Measurements from ENCODE around the gene CAPN1.
"Not testable (repeated sequence)": the region's sequence is repeated elsewhere in the genome, so short reads cannot be mapped to it uniquely, and the experiment has no call there.

The CAPN1 gene

GRCh38 chr11:65172600-65172999, 9.1 kb upstream of the CAPN1 start:
- Histone ChIP-seq H3K9ac (ENCODE audit: low read depth, low read length) (no peak overlapping the region), H3K9me3 (ENCODE audit: control insufficient read depth, insufficient read depth, low read length) (no peaks in the 10 kb centered on the region), H3K4me1 (ENCODE audit: insufficient read depth, low read length) (peaks cover 14% of the 10 kb centered on the region), H3K36me3 (ENCODE audit: insufficient read depth, low read length) (no peaks in the 10 kb centered on the region)

- H3K4me1 ChIP-seq (ENCODE audit: insufficient read depth, low read length); H3K36me3 ChIP-seq (ENCODE audit: insufficient read depth, low read length); H3K9me3 ChIP-seq (ENCODE audit: control insufficient read depth, insufficient read depth, low read length); H3K9ac ChIP-seq (ENCODE audit: low read depth, low read length): not testable (repeated sequence)
Observed at GRCh38 chr11:65174571-65175010, 7.1 kb upstream of the CAPN1 start.

- Histone ChIP-seq H3K36me3 (ENCODE audit: insufficient read depth, low read length) (no peaks in the 10 kb centered on the region), H3K9me3 (ENCODE audit: control insufficient read depth, insufficient read depth, low read length) (no peaks in the 10 kb centered on the region), H3K9ac (ENCODE audit: low read depth, low read length) (peak overlapping the region; percentile 61), H3K4me1 (ENCODE audit: insufficient read depth, low read length) (peaks cover 14% of the 10 kb centered on the region)
Observed at GRCh38 chr11:65180877-65181568, 705 bp upstream of the CAPN1 start.

GRCh38 chr11:65182258-65183170, 786 bp downstream of the CAPN1 start:
- Histone ChIP-seq H3K36me3 (ENCODE audit: insufficient read depth, low read length) (peaks cover 9% of the 10 kb centered on the region; the same call in 1 of the 2 replicates), H3K9me3 (ENCODE audit: control insufficient read depth, insufficient read depth, low read length) (no peaks in the 10 kb centered on the region), H3K4me1 (ENCODE audit: insufficient read depth, low read length) (peaks cover 14% of the 10 kb centered on the region), H3K9ac (ENCODE audit: low read depth, low read length) (peak overlapping the region; percentile 77)

GRCh38 chr11:65183201-65183891, 1.6 kb downstream of the CAPN1 start:
- Histone ChIP-seq H3K9me3 (ENCODE audit: control insufficient read depth, insufficient read depth, low read length) (no peaks in the 10 kb centered on the region), H3K9ac (ENCODE audit: low read depth, low read length) (peak overlapping the region; percentile 77), H3K4me1 (ENCODE audit: insufficient read depth, low read length) (peaks cover 14% of the 10 kb centered on the region), H3K36me3 (ENCODE audit: insufficient read depth, low read length) (peaks cover 9% of the 10 kb centered on the region; the same call in 1 of the 2 replicates)

- no peaks in the 10 kb centered on the region for H3K9me3 ChIP-seq (ENCODE audit: control insufficient read depth, insufficient read depth, low read length)
- H3K9ac ChIP-seq (ENCODE audit: low read depth, low read length) = peak overlapping the region; percentile 77; the same call in 1 of the 2 replicates
- peaks cover 9% of the 10 kb centered on the region; the same call in 1 of the 2 replicates for H3K36me3 ChIP-seq (ENCODE audit: insufficient read depth, low read length)
- H3K4me1 ChIP-seq (ENCODE audit: insufficient read depth, low read length) = peaks cover 14% of the 10 kb centered on the region
Observed at GRCh38 chr11:65184146-65184545, 2.4 kb downstream of the CAPN1 start.

GRCh38 chr11:65185171-65185570, 3.4 kb downstream of the CAPN1 start:
- Histone ChIP-seq H3K9ac (ENCODE audit: low read depth, low read length) (no peak overlapping the region), H3K9me3 (ENCODE audit: control insufficient read depth, insufficient read depth, low read length) (no peaks in the 10 kb centered on the region), H3K4me1 (ENCODE audit: insufficient read depth, low read length) (peaks cover 14% of the 10 kb centered on the region), H3K36me3 (ENCODE audit: insufficient read depth, low read length) (peaks cover 15% of the 10 kb centered on the region)

- H3K36me3 ChIP-seq (ENCODE audit: insufficient read depth, low read length) = peaks cover 15% of the 10 kb centered on the region
- no peak overlapping the region for H3K9ac ChIP-seq (ENCODE audit: low read depth, low read length)
- peaks cover 14% of the 10 kb centered on the region for H3K4me1 ChIP-seq (ENCODE audit: insufficient read depth, low read length)
- no peaks in the 10 kb centered on the region for H3K9me3 ChIP-seq (ENCODE audit: control insufficient read depth, insufficient read depth, low read length)
Observed at GRCh38 chr11:65185869-65186341, 4.2 kb downstream of the CAPN1 start.

GRCh38 chr11:65186701-65187100, 5.0 kb downstream of the CAPN1 start:
- H3K4me1 ChIP-seq (ENCODE audit: insufficient read depth, low read length) = peaks cover 14% of the 10 kb centered on the region
- H3K9ac ChIP-seq (ENCODE audit: low read depth, low read length) = no peak overlapping the region
- H3K36me3 ChIP-seq (ENCODE audit: insufficient read depth, low read length) = peaks cover 15% of the 10 kb centered on the region
- no peaks in the 10 kb centered on the region for H3K9me3 ChIP-seq (ENCODE audit: control insufficient read depth, insufficient read depth, low read length)

- H3K9me3 ChIP-seq (ENCODE audit: control insufficient read depth, insufficient read depth, low read length) = no peaks in the 10 kb centered on the region
- H3K36me3 ChIP-seq (ENCODE audit: insufficient read depth, low read length) = peaks cover 20% of the 10 kb centered on the region
- H3K9ac ChIP-seq (ENCODE audit: low read depth, low read length) = no peak overlapping the region
- H3K4me1 ChIP-seq (ENCODE audit: insufficient read depth, low read length) = peaks cover 14% of the 10 kb centered on the region
Observed at GRCh38 chr11:65187146-65187675, 5.5 kb downstream of the CAPN1 start.

GRCh38 chr11:65187971-65188461, 6.3 kb downstream of the CAPN1 start:
- no peaks in the 10 kb centered on the region for H3K9me3 ChIP-seq (ENCODE audit: control insufficient read depth, insufficient read depth, low read length)

GRCh38 chr11:65188486-65188885, 6.8 kb downstream of the CAPN1 start:
- Histone ChIP-seq H3K9me3 (ENCODE audit: control insufficient read depth, insufficient read depth, low read length) (no peaks in the 10 kb centered on the region), H3K36me3 (ENCODE audit: insufficient read depth, low read length) (peaks cover 22% of the 10 kb centered on the region), H3K4me1 (ENCODE audit: insufficient read depth, low read length) (peaks cover 12% of the 10 kb centered on the region), H3K9ac (ENCODE audit: low read depth, low read length) (no peak overlapping the region)

More at GRCh38 chr11:65187971-65188461, 6.3 kb downstream of the CAPN1 start:
- Histone ChIP-seq H3K9ac (ENCODE audit: low read depth, low read length) (no peak overlapping the region), H3K4me1 (ENCODE audit: insufficient read depth, low read length) (peaks cover 14% of the 10 kb centered on the region), H3K36me3 (ENCODE audit: insufficient read depth, low read length) (peaks cover 22% of the 10 kb centered on the region)

- H3K4me1 ChIP-seq (ENCODE audit: insufficient read depth, low read length) = peaks cover 7% of the 10 kb centered on the region; the same call in 1 of the 2 replicates
- H3K9me3 ChIP-seq (ENCODE audit: control insufficient read depth, insufficient read depth, low read length) = no peaks in the 10 kb centered on the region
- peaks cover 22% of the 10 kb centered on the region for H3K36me3 ChIP-seq (ENCODE audit: insufficient read depth, low read length)
- no peak overlapping the region for H3K9ac ChIP-seq (ENCODE audit: low read depth, low read length)
Observed at GRCh38 chr11:65189191-65189590, 7.5 kb downstream of the CAPN1 start.

GRCh38 chr11:65194564-65194963, 12.8 kb downstream of the CAPN1 start:
- no peak overlapping the region for H3K9ac ChIP-seq (ENCODE audit: low read depth, low read length)
- no peaks in the 10 kb centered on the region for H3K9me3 ChIP-seq (ENCODE audit: control insufficient read depth, insufficient read depth, low read length)
- no peaks in the 10 kb centered on the region for H3K4me1 ChIP-seq (ENCODE audit: insufficient read depth, low read length)
- peaks cover 10% of the 10 kb centered on the region for H3K36me3 ChIP-seq (ENCODE audit: insufficient read depth, low read length)

Data from ES-I3 (cell line).